Colonic mucosa (tissue), 4 donors: ENCODE results near the gene NCKAP5. TPM values are rescaled to one million over a fixed set of nuclear protein-coding genes. Genes with fewer than 3 reads are reported as not detected.

Experiments
- DNase-seq: peaks from one replicate; pipeline ENCODE4 v3.0.0-alpha.2; 2020
- H3K27ac ChIP-seq: fragments of 200-600 bp; one replicate; pipeline ENCODE4 v1.8.0; 2021
- H3K27me3 ChIP-seq: fragments of 200-600 bp; one replicate; pipeline ENCODE4 v1.8.0; 2021
- H3K36me3 ChIP-seq: fragments of 200-600 bp; one replicate; pipeline ENCODE4 v1.8.0; 2021
- H3K4me1 ChIP-seq: fragments of 200-600 bp; one replicate; pipeline ENCODE4 v1.8.0; 2021; ENCODE audit warnings: mild to moderate bottlenecking
- H3K4me3 ChIP-seq: fragments of 200-600 bp; one replicate; pipeline ENCODE4 v1.8.0; 2021
- H3K9ac ChIP-seq, 2 donors: one replicate each; pipeline ENCODE4 v1.7.0; 2013; ENCODE audit warnings: control low read depth in 2 of 2, low read depth in 2 of 2, low read length in 2 of 2
- H3K9me3 ChIP-seq: fragments of 200-600 bp; one replicate; pipeline ENCODE4 v1.8.0; 2021
- intact Hi-C: fragments of 100-400 bp; cut with DNase I; formaldehyde crosslinking; loops from one replicate; pipeline ENCODE4 v1.14.1; 2022
- total RNA-seq, 2 donors: library from RNA; stranded (reverse); fragmentation: NEBNext Ultra II Directional in 1 of 2; extraction: Animal tissue kit (Norgen Biotek cat#: 25700) in 1 of 2; gene quantifications; one replicate each; pipeline ENCODE4 v1.2.1, GENCODE V29; 2021
- TF ChIP-seq, protein P1 (sequence below): fragments of 200-600 bp; IDR thresholded peaks from one replicate; pipeline ENCODE4 v1.8.0; 2022; ENCODE audit warnings: antibody characterized with exemption, mild to moderate bottlenecking
- donor health status: healthy.
- donor health status: DM: no; HTN: no; CAD: no.
- donor health status: DM: no; HTN: no; CAD: no.

The NCKAP5 gene
- total RNA-seq, 2 donors from 2014 or later, result 2.9 to 3.7 TPM

GRCh38 chr2:133434959-133435668 lies 133.1 kb downstream of the NCKAP5 start:
- Histone ChIP-seq H3K4me3 (no peak overlapping the region), H3K9me3 (no peaks in the 10 kb centered on the region), H3K27ac (no peak overlapping the region), H3K27me3 (no peaks in the 10 kb centered on the region), H3K36me3 (no peaks in the 10 kb centered on the region), H3K4me1 (no peaks in the 10 kb centered on the region), H3K9ac (no peak overlapping the region)
- no peak for DNase-seq
- TF ChIP-seq, protein P1, sequence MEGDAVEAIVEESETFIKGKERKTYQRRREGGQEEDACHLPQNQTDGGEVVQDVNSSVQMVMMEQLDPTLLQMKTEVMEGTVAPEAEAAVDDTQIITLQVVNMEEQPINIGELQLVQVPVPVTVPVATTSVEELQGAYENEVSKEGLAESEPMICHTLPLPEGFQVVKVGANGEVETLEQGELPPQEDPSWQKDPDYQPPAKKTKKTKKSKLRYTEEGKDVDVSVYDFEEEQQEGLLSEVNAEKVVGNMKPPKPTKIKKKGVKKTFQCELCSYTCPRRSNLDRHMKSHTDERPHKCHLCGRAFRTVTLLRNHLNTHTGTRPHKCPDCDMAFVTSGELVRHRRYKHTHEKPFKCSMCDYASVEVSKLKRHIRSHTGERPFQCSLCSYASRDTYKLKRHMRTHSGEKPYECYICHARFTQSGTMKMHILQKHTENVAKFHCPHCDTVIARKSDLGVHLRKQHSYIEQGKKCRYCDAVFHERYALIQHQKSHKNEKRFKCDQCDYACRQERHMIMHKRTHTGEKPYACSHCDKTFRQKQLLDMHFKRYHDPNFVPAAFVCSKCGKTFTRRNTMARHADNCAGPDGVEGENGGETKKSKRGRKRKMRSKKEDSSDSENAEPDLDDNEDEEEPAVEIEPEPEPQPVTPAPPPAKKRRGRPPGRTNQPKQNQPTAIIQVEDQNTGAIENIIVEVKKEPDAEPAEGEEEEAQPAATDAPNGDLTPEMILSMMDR, result no peak
- intact Hi-C loops, result no loop called here

DNA sequence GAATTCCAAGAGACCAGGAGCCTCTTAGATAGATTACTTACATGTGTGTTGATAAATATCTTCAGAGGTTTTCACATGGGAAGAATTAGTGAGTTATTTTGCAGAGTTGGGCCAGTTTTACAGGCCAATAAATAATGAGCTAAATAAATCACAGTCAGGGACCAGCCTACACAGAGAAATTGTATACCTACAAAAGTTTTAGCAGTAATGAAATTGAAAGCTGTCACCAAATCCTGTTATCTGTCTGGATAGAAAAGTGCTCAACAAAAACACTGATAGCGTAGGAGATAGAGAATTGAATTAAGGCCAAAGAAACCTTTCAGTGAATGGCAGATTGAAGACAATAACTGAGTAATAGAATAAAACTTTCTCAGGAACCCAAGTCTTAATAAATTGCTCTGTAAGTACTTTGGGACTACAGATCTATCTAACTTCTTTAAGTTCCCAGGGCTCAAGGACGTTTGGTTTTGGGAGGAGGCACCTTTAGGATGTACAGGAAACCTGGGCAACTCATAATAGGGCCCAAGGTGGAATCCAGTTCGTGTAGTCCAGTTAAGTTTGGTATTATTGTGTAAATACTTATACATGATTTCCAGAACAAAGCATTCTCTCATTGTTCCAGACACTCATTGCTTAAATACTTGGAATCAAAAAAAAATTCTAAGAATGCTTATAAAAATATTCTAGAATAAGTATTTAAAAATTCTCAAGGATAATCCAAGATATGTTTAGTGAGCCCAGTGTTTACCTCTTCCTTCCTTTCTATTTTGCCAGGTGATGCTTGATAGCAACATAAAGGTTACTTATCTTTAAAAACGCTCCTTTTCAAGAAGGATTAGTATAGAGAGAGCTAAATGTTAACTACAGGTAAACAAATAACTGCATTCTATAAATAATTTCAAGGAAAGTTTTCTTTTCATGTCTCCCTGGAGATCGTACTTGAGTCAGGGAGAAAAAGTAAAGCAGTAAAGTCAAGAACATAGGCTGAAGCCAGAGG lies 134.5 kb downstream of the NCKAP5 start:
- no peak for DNase-seq
- no peaks in the 10 kb centered on the region for H3K4me1 ChIP-seq
- no peak overlapping the region for H3K9ac ChIP-seq
- H3K9me3 ChIP-seq, result no peaks in the 10 kb centered on the region
- TF ChIP-seq, protein P1, result no peak
- H3K27me3 ChIP-seq, result no peaks in the 10 kb centered on the region
- H3K36me3 ChIP-seq, result no peaks in the 10 kb centered on the region
- H3K27ac ChIP-seq, result no peak overlapping the region
- H3K4me3 ChIP-seq, result no peak overlapping the region
- intact Hi-C loops, result no loop called here

GRCh38 chr2:133432778-133433177 lies 135.5 kb downstream of the NCKAP5 start:
- no peak for DNase-seq
- H3K4me3 ChIP-seq, result no peak overlapping the region
- H3K27me3 ChIP-seq, result no peaks in the 10 kb centered on the region
- no peaks in the 10 kb centered on the region for H3K36me3 ChIP-seq
- H3K9me3 ChIP-seq, result no peaks in the 10 kb centered on the region
- H3K9ac ChIP-seq, result no peak overlapping the region
- H3K27ac ChIP-seq, result no peak overlapping the region
- H3K4me1 ChIP-seq, result no peaks in the 10 kb centered on the region
- TF ChIP-seq, protein P1, result no peak
- intact Hi-C loops, result no loop called here

GRCh38 chr2:133431289-133431688 lies 137.0 kb downstream of the NCKAP5 start:
- no peak overlapping the region for H3K4me3 ChIP-seq

DNA sequence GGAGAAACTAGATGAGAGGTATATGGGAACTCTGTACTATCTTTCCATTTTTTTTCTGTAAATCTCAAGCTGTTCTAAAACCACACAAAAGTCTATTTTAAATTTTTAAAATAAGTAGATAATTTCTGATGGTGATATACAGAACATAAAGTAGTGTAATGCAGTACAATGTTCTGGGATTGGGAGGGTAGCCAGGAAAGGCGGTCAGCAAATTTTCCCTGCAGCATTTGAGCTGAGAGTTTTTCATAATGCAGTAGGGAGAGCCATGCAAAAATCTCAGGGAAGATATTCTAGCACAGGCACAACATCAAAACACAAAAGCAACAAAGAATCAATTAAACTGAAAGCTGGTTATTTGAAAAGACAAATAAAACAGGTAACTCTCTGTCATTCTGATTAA lies 141.5 kb downstream of the NCKAP5 start:
- no peak for DNase-seq
- H3K9me3 ChIP-seq, result no peaks in the 10 kb centered on the region
- no peaks in the 10 kb centered on the region for H3K27me3 ChIP-seq
- no peak overlapping the region for H3K27ac ChIP-seq
- no peak overlapping the region for H3K9ac ChIP-seq
- H3K4me1 ChIP-seq, result no peaks in the 10 kb centered on the region
- H3K4me3 ChIP-seq, result no peak overlapping the region
- intact Hi-C loops, result loop anchor here (10.0 kb wide), 1 partner anchor 138 kb away; the partner anchor contains the start of gene NCKAP5
- no peaks in the 10 kb centered on the region for H3K36me3 ChIP-seq
- TF ChIP-seq, protein P1, result no peak

More at GRCh38 chr2:133431289-133431688, 137.0 kb downstream of the NCKAP5 start:
- H3K9me3 ChIP-seq, result no peaks in the 10 kb centered on the region
- H3K9ac ChIP-seq, result no peak overlapping the region
- H3K4me1 ChIP-seq, result no peaks in the 10 kb centered on the region
- intact Hi-C loops, result no loop called here
- no peaks in the 10 kb centered on the region for H3K27me3 ChIP-seq
- TF ChIP-seq, protein P1, result no peak
- no peak for DNase-seq
- H3K36me3 ChIP-seq, result no peaks in the 10 kb centered on the region
- H3K27ac ChIP-seq, result no peak overlapping the region
